Skeletal muscle satellite cell (primary cell): ENCODE results near the gene SRL.
A peak's percentile ranks its signal among the peaks of the same experiment; 100 is the strongest.

Source experiments
- H3K27me3 ChIP-seq: 2 replicates; pipeline ENCODE4 v1.7.0; 2013; ENCODE audit warnings: low read length; ENCODE audit not compliant: control insufficient read depth, insufficient read depth
- H3K36me3 ChIP-seq: 2 replicates; pipeline ENCODE4 v1.7.0; 2013; ENCODE audit warnings: mild to moderate bottlenecking, control low read depth, low read length; ENCODE audit not compliant: insufficient read depth
- H3K4me1 ChIP-seq: 2 replicates; pipeline ENCODE4 v1.7.0; 2013; ENCODE audit warnings: low read length; ENCODE audit not compliant: control insufficient read depth, insufficient read depth
- H3K4me2 ChIP-seq: 2 replicates; pipeline ENCODE4 v1.7.0; 2013; ENCODE audit warnings: mild to moderate bottlenecking, low read length
- H3K4me3 ChIP-seq: 2 replicates; pipeline ENCODE4 v1.7.0; 2013; ENCODE audit warnings: low read length
- H3K9ac ChIP-seq: 2 replicates; pipeline ENCODE4 v1.7.0; 2013; ENCODE audit warnings: mild to moderate bottlenecking, low read depth, low read length, moderate library complexity
- H3K9me3 ChIP-seq: replicated peaks from 2 replicates; pipeline ENCODE4 v1.7.0; 2013; ENCODE audit warnings: mild to moderate bottlenecking, control low read depth, low read length

Gene SRL

DNA sequence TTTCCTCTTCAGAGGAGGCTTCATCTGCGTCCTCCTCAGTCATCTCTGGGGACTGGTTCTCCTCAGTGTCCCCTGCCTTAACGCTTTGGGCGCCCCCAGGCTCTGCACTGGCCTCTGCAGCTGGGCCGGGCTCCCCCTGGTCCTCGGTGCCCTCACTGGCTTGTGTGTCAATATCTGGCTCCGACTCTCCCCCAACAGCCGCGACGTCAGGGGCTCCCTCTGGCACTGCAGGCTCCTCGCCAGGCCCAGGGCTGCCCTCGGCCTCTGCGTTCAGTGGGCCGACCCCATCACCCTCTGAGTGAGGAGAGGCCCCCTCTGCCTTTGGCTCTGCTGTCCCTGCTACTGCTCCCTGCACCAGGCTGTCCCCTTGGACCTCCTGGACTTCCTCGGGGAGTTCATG, 34.7 kb downstream of the SRL start:
- H3K4me1 ChIP-seq, result peaks cover under 1% of the 10 kb centered on the region
- H3K9ac ChIP-seq, result no peak overlapping the region
- no peak overlapping the region for H3K4me2 ChIP-seq
- H3K4me3 ChIP-seq, result no peak overlapping the region
- no peaks in the 10 kb centered on the region for H3K9me3 ChIP-seq
- no peaks in the 10 kb centered on the region for H3K36me3 ChIP-seq
- H3K27me3 ChIP-seq, result peaks cover 4% of the 10 kb centered on the region

DNA sequence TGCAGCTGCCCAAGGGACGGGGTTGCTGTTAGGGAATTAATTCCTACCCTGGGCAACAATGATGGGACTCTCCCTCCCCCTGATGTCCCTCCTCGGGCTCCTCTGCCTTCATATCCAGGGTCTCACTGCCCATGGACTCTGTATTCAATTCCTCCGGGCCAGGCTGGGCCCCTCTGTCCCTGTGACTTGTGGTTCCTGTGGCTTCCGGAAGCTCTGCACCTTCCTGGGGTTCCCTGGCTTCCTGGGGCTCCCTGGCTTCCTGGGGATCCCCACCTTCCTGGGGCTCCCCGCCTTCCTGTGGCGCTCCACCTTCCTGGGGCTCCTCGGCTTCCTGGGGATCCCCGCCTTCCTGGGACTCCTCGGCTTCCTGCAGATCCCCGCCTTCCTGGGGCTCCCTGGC, 35.2 kb downstream of the SRL start:
- H3K9me3 ChIP-seq, result no peaks in the 10 kb centered on the region
- H3K4me2 ChIP-seq, result no peak overlapping the region
- peaks cover 4% of the 10 kb centered on the region for H3K27me3 ChIP-seq
- H3K36me3 ChIP-seq, result no peaks in the 10 kb centered on the region
- H3K4me1 ChIP-seq, result no peaks in the 10 kb centered on the region
- H3K9ac ChIP-seq, result no peak overlapping the region
- no peak overlapping the region for H3K4me3 ChIP-seq

DNA sequence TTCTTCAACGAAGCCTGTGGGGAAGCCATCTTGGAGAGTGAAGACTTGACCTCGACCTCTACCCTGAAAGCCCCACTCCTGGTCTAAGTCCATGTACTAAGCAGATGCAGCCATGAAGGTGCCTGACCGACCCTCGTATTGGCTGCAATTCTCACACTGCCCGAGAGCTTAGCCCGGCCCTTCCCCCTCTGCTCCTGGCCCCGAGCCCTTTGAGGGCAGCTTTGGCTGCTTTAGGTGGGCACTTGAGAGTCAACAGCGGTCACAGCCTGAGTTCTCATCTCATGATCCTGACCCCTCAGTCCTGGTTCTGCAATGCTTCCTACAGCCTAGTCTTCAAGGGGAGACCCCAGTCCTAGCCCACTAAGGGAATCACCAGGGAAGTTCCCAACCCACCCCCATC, 35.9 kb downstream of the SRL start:
- Histone ChIP-seq H3K36me3 (no peaks in the 10 kb centered on the region), H3K9me3 (no peaks in the 10 kb centered on the region), H3K4me1 (no peaks in the 10 kb centered on the region), H3K9ac (no peak overlapping the region), H3K4me2 (no peak overlapping the region), H3K4me3 (no peak overlapping the region), H3K27me3 (peaks cover 4% of the 10 kb centered on the region)

DNA sequence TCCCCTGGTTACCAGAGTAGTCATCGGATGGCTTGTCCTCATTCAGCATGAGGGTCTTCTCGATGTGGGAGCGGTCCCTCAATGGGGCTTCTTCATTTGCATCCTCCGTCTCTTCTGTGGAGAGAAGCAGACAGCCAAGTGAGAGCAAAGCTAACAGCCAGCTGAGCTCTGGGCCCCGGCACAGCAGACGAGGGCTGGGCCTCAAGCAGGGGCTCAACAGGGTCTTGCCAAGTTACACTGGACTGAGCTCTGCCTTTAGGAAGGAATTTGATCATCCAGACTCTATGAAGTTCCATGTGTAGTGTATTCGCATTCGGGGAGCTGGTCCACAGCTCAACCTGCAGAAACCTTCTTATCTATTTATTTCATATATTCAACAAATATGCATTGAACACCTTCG, 37.4 kb downstream of the SRL start:
- Histone ChIP-seq H3K9me3 (no peaks in the 10 kb centered on the region), H3K27me3 (peaks cover 4% of the 10 kb centered on the region), H3K4me1 (peaks cover 9% of the 10 kb centered on the region), H3K36me3 (no peaks in the 10 kb centered on the region), H3K4me3 (no peak overlapping the region), H3K9ac (no peak overlapping the region), H3K4me2 (no peak overlapping the region)

DNA sequence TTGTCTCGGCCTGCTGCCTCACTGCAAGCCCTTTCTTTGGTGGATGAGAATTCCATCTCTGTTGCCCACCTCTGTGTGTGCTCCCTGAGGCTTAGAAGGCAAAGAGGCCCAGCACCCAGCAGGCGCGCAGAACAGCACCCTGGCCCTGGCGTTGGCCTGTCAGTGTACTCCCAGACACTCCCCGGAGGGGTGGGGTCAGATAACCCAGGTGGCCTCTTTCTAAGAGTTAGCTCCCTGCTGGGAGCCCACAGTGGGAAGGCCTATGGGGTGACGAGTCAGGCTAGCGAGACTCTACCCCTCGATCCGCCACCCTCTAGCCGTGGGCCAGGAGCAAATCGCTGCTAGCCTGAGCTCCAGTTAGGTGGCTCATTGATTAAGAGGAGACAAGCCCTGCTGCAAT, 38.1 kb downstream of the SRL start:
- H3K4me3 ChIP-seq, result no peak overlapping the region
- no peaks in the 10 kb centered on the region for H3K36me3 ChIP-seq
- H3K4me1 ChIP-seq, result peaks cover 9% of the 10 kb centered on the region
- peaks cover 4% of the 10 kb centered on the region for H3K27me3 ChIP-seq
- H3K4me2 ChIP-seq, result no peak overlapping the region
- H3K9me3 ChIP-seq, result no peaks in the 10 kb centered on the region
- no peak overlapping the region for H3K9ac ChIP-seq

DNA sequence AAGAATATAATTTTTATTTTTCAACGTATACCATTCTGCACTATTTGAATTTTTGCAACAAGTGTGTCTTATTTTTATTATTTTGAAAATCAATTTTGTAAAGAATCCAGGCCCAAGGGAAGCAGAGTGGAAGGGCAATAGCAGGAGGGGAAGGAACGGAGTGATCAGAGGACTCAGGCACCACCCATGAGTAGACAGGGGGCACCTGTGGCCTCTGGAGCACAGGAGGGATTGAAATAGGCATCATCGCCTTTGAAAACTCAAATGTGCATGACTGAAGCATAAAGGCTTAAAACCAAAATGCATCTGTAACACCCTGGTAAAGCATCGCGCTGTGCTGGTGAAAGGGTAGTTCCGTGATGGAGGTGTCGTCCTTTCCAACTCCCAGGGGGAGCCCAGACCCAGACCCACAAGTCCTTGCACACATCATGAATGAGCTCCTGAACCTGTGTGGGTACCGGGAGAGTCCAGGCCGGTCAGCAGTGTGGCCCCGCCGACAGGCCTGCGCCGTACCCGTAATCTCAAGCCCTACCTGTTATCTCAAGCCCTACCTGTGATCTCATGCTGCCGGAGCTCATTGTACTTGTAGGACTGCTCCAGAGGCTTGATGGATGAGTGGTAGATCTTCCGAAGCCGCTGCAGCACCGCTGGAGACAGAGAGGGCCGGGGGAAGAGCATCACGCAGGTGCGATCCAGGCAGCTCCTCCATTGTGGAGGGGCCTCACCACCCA, 39.1 kb downstream of the SRL start:
- H3K4me1 ChIP-seq, result peaks cover 9% of the 10 kb centered on the region
- no peaks in the 10 kb centered on the region for H3K9me3 ChIP-seq
- H3K9ac ChIP-seq, result no peak overlapping the region
- H3K36me3 ChIP-seq, result no peaks in the 10 kb centered on the region
- peaks cover 4% of the 10 kb centered on the region for H3K27me3 ChIP-seq
- no peak overlapping the region for H3K4me3 ChIP-seq
- H3K4me2 ChIP-seq, result no peak overlapping the region

DNA sequence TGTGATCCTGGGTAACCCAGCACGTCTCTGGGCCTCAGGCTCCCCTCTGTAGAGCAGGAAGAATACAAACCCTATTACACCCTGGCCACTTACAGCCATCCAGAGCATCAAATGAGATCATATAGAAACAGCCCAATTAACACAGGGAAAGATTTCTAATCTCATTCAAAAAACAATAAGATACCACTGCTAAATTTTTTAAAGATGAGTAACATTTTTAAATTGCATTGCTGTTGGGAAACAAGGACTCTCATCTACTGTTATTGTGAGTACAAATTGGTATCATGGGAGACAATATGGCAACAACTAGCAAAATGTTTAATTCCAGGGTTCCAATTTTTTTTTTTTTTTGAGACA, 41.1 kb downstream of the SRL start:
- H3K9ac ChIP-seq, result peak overlapping the region; percentile 29
- H3K4me2 ChIP-seq, result peak overlapping the region; percentile 52
- no peak overlapping the region for H3K4me3 ChIP-seq
- no peaks in the 10 kb centered on the region for H3K27me3 ChIP-seq
- H3K36me3 ChIP-seq, result no peaks in the 10 kb centered on the region
- peaks cover 9% of the 10 kb centered on the region for H3K4me1 ChIP-seq
- no peaks in the 10 kb centered on the region for H3K9me3 ChIP-seq

DNA sequence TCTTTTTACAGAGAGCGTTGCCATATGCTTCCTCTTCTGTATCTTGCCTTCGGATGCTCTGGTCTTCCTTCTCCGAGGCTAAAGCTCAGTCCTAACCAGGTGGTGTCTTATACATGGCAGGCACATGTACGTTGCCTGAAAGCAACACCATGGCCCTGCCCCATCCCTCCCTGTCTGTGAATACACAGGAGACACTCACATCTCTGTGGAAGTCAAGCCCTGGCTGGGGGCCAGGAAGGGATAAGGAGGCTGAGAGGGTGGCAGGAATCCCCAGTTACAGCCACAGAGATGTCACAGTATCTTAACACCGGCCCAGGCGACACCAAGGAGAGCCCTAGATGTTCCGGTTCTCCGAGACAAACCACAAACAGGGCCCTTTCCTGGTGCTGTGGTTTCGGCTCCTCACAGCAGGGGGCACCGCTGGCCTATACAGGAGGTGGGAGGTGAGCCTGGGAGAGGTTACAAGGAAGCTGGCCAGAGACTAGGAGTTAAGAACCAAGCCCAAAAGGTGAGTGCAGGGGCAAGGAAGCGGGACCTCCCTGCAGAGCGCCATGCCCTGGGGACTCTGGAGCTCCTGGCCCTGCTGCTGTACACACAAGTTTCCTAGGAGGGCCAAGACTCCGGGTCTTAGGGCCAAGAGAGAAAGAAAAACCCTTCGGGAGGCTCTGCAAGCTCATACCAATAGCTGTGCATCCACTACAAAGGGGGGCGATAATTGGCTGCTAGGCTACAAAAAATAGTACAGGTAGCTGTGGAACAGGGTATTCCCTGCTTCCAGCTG, 41.7 kb downstream of the SRL start:
- Histone ChIP-seq H3K36me3 (no peaks in the 10 kb centered on the region), H3K9me3 (no peaks in the 10 kb centered on the region), H3K4me2 (peak overlapping the region; percentile 52), H3K9ac (peak overlapping the region; percentile 29), H3K4me3 (no peak overlapping the region), H3K27me3 (no peaks in the 10 kb centered on the region), H3K4me1 (peaks cover 9% of the 10 kb centered on the region)

DNA sequence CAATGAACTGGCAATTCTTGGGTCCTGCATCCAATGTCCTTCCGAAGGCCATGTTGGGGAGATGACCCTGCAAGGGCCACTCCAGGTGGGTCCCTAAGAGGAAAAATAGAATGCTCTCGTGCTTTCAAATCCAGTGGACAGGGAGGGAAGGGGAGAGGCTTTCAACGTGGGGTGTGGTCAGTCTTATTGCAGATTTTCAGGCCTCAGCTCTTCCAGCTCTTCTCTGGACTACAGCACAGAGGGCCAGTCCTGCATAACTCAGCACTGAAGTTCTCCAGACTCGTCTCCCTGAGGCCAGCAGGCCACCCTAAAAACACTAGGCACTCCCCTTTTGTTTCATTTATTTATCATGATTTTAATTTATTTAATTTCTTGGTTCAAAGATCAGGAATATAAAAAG, 43.1 kb downstream of the SRL start:
- Histone ChIP-seq H3K9ac (no peak overlapping the region), H3K4me2 (no peak overlapping the region), H3K4me1 (peaks cover 9% of the 10 kb centered on the region), H3K27me3 (no peaks in the 10 kb centered on the region), H3K4me3 (no peak overlapping the region), H3K9me3 (no peaks in the 10 kb centered on the region), H3K36me3 (no peaks in the 10 kb centered on the region)

DNA sequence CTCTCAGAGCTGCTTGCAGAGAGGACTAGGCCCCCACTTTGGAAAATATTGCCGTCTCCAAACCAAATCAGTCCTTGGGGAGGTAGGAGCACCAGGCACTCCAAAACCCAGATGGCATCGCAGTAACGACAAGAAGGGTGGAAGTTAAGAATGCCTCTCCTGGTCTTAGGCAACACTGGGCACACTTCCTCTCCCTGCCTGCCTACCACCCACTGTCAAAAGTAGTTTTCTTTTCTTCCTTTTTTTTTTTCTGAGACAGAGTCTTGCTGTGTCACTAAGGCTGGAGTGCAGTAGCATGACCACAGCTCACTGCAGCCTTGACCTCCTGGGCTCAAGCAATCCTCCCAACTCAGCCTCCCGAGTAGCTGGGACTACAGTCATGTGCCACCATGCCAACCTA, 47.2 kb downstream of the SRL start:
- no peaks in the 10 kb centered on the region for H3K9me3 ChIP-seq
- H3K4me2 ChIP-seq, result no peak overlapping the region
- H3K4me3 ChIP-seq, result no peak overlapping the region
- no peak overlapping the region for H3K9ac ChIP-seq
- H3K4me1 ChIP-seq, result no peaks in the 10 kb centered on the region
- H3K27me3 ChIP-seq, result peaks cover 7% of the 10 kb centered on the region
- H3K36me3 ChIP-seq, result no peaks in the 10 kb centered on the region

DNA sequence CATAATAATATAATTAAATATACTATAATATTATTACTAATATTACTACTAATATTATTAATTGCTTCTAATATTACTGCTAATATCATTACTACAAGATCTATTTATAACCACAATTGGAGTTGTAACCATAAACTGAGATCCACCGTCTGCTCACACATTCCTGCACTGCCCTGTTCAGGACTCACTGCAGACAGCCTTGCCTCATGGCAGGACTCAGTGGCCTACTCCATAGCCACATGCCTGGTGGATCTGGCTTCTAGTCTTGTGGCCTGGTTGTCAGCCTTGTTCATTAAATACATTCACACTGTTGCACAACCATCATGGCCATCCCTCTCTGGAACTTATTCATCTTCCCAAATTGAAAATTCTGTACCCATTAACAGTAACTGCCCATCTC, 48.0 kb downstream of the SRL start:
- H3K4me2 ChIP-seq, result no peak overlapping the region

DNA sequence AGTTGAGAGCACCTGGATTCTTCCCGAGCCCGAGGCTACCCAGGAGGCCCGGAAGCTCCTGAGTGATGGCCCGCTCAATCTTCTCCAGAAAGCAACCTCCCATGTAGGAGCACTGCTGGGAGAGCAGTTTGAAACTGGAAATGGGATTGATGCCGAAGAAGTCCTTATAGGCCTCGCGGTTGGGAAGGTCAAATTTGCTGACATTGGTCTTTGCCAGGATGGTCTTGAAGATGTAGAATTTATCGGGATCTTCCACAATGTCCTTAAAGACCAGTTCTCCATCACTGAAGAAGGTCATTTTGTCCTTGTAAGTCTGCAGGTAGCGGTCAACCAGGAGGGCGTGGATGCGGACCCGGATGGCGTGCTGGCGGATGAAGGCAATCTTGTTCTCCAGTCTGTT, 49.7 kb downstream of the SRL start:
- no peaks in the 10 kb centered on the region for H3K9me3 ChIP-seq
- no peaks in the 10 kb centered on the region for H3K36me3 ChIP-seq
- no peak overlapping the region for H3K4me2 ChIP-seq
- peaks cover 9% of the 10 kb centered on the region for H3K27me3 ChIP-seq
- H3K4me3 ChIP-seq, result no peak overlapping the region
- no peaks in the 10 kb centered on the region for H3K4me1 ChIP-seq
- no peak overlapping the region for H3K9ac ChIP-seq

More for the DNA sequence above, 48.0 kb downstream of the SRL start:
- H3K9ac ChIP-seq, result no peak overlapping the region
- peaks cover 9% of the 10 kb centered on the region for H3K27me3 ChIP-seq
- no peaks in the 10 kb centered on the region for H3K4me1 ChIP-seq
- no peaks in the 10 kb centered on the region for H3K36me3 ChIP-seq
- no peak overlapping the region for H3K4me3 ChIP-seq
- H3K9me3 ChIP-seq, result no peaks in the 10 kb centered on the region
